Kidney capillary endothelial cell (primary cell): ENCODE results near the gene RAP1B.

Source experiments
- DNase-seq: peaks from one replicate; pipeline ENCODE4 v3.0.0-alpha.2; 2018; ENCODE audit warnings: low spot score

Gene RAP1B

DNA sequence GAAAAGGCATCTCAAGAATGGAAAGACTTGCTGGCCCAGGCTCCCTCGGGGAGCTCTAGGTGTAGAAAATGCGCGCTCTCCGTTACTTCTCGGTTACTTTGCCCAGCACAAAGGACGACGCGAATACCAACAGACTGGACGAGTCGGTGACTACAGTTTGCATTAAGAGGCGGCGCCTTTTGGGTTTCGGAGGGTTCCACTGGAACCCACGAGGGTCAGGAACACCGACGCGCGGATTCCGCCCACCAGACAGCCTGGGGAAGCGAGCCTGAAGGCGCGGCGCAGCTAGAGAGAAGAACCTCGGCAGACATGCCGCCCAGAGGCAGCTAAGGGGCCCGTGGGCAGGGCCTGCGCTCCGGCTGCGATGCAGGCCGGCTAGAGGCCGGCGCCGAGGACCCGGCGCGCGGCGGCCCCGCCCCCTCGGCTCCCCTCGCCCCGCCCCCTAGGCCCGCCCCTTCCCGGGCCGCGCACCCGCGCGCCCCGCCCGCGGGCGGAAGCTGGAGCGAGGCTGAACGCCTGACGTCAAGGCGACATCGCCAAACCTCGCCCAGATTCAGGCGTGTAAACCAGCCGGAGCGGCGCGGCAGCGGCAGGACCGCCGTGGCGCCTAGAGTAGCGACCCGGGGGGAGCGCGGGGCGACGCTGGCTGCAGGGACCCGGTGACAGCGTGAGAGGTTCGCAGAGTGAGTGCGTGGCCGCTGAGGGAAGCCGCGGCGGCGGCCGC lies at the start of gene RAP1B:
RAP1B (plus strand) TSS at position 530 of the 724 bp plus-strand sequence. CDS start 37,826 bp downstream, outside the sequence.
- peak; percentile 92 for DNase-seq

DNA sequence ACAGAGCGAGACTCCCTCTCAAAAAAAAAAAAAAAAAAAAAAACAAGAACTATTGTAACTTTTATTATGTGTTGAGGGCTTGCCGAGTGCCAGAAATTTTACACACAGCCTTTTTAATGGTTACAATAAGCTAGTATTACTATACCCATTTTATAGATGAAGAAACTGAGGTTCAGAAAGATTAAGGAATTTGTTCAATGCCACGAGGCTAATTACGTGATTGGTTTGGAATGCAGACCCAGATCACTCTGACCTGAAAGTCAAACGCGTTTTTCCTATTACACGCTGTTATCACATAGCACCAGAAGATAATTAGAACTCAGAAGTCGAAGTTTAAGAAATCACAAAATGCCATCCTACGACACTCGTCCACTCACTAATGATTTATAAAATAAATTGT lies 48.9 kb upstream of the RAP1B start:
- DNase-seq, result no peak

DNA sequence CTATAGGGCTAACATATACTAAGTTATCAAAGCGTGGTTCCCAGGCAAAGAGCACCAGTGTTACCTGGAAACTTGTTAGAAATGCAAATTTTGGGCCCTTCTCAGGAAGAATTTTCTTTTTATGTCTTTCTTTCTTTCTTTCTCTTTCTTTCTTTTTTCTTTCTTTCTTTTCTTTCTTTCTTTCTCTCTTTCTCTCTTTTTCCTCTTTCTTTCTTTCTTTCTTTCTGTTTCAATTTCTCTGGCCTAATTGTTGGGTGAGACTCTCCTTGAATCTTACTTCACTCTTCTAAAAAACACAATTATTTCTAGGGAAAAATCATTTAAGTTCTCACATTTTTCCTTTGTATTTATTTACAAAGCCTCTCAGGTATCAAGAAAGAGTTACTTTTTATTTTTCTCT lies 46.5 kb upstream of the RAP1B start:
- no peak for DNase-seq

DNA sequence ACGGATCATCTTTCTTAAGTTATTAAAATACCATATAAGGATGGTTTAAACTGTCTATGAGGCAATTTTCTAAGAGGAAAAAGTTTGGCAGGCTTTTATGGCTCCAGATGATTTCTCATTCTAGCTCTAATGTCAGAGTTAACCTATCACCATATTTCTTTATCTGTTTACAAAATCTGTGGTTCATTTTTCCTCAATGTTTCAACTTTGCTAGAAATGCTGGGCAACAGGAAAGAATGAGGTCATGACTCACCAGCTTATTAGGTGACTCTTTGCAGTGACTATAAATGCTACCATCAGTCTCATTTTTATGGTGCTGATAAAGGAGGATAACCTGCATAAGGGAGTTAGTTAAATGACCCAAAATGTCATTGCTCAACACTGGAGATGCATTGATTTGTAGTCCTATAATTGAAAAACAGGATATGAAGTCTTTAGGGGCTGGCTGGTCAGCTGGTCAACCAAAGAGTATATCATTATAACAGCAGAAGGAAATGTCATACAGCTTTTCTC lies 45.3 kb upstream of the RAP1B start:
- peak; percentile 68 for DNase-seq

DNA sequence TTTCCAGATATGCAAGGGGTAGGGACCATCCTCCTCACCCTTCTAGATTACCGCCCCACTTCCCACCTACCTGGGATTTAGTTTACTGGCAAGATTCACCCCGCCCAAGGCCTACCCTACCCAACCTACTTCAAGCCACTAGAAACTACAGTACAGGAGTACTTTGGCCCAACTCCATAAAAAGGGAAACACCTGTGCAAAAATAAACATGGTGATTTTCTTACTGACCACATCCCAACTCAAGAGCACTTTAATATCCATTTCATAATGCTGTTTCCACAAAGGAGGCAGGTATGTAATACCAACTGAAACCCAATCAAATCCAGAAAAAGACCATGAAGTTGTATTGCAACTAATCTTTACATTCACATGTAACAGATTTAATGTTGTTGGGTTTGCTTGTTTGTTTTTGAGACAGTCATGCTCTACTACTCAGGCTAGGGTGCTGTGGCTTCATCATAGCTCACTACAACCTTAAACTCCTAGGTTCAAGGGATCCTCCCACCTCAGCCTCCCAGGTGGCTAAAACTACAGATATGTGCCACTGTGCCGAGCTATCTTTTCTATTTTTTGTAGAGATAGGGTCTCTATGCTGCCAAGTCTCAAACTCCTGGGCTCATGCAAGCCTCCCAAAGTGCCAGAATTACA lies 41.7 kb upstream of the RAP1B start:
- no peak for DNase-seq

DNA sequence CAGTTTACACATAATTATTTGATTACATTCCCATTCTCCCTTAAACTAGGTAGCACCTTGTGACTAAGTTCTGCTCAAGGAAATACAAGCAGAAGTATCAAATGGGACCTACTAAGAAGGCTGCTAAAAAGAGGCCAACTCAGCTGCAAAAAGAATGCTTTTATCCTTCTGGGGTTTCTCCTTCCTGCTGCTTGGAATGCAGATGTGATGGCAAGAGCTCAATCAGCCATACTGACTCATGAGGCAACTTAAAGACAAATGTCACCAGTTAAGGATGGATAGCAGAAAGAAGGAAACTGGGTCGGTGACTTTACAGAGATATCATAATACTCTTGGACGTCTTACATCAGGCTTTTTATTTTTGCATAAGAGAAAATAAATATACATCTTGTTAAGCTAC lies 38.0 kb upstream of the RAP1B start:
- DNase-seq, result no peak

DNA sequence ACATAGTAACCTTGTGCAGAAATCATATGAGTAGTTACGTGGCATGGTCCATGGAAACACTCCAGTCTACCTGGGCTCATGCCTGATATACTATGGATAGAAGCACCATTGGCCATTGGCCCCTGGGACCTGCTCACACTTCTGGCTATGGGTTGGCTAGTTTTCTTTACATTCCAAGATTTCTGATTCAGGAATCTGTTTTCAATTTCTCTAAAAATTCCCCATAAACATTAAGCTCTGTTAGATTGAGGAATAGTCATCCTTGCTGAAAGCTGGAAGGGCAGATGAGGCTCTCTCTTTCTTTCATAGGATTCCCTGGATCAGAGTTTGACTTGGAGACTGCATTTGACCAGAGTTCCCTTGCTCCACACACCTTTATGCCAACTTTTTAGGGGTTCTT lies 37.3 kb upstream of the RAP1B start:
- no peak for DNase-seq

DNA sequence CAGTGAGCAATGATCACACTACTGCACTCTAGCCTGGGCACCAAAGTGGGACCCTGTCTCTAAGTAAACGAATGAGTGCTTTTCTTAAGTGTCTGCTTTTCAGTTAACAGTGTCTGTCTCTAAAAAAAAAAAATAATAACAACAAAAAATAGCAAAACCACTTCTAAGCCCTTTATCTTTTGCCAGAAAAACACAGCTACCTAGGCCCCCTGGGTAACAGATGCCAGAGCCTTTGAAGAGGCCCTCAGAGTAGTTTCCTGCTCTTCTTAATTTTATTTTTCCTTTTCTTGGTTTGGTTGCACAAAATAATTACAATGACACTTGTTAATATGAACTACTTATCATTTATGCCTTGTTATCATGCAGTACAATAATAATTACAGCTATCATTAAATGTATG lies 32.8 kb upstream of the RAP1B start:
- no peak for DNase-seq

DNA sequence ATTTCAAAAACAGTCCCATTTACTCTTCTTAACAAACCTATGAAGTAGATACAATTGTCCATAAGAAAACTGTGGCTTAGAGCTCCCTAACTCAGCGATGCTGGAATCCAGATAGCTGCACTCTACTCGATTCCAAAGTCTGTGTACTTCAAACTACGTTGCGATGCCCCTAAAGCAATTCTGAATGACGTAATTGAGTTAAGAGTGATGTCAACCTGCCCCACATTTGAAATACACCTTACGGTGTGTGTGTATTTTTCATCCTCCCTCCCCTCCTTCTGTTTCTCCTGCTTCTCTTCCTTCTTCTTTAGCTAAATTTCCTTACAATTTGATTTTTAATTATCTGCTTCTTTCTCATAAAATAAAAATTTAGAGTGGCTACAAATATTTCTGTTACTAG lies 31.9 kb upstream of the RAP1B start:
- DNase-seq, result no peak

DNA sequence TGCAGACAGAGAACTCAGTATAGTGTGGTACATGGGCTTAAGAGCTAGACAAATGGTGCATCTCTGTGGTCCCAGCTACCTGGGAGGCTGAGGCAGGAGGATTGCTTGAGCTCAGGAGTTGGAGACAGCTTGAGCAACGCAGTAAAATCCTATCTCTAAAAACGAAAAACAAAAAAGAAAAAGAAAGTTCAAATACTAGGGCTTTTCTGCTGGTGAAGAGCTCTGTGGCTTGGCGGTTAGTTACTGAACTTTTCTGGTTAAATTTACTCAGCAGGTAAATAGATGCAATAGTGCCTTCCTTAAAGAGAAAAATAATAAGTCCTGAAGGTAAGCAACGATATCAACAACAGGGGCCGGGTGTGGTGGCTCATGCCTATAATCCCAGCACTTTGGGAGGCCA lies 31.4 kb upstream of the RAP1B start:
- DNase-seq, result no peak

DNA sequence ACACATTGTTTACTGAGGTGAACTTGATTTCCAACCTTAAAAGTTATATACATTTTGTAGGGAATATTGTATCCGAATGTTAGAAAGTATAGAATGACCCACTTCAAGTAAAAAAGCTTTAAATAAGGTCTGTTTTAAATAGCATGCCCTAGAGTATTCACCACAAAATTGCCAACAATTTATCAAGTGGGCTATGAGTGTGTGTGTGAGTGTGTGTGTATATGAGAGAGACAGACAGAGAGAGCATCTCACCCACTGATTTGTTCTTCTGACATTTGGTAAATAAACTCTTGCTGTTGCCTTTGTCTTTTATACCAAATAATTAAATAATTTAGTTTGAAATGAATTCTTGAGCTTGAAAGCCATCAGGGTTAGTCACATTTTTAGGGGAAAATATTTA lies 29.8 kb upstream of the RAP1B start:
- DNase-seq, result no peak

DNA sequence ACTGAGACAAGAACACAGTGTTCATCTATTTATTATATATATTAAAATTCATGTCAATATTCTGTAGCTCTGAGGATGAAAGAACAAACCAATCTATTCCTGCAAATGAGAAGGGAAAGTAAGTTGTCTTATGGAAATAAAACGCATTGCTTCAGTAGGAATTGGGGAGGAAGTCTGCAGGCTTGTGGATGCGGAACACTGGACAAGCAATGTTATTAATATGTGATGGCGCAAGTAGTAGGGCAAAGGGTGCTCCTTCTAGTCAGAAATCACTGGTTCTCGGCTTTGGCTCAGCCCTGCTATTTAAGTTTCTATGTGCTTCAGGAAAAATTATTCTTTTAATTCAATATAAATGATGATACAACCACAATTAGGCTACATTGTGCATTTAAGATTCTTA lies 28.8 kb upstream of the RAP1B start:
- DNase-seq, result no peak

DNA sequence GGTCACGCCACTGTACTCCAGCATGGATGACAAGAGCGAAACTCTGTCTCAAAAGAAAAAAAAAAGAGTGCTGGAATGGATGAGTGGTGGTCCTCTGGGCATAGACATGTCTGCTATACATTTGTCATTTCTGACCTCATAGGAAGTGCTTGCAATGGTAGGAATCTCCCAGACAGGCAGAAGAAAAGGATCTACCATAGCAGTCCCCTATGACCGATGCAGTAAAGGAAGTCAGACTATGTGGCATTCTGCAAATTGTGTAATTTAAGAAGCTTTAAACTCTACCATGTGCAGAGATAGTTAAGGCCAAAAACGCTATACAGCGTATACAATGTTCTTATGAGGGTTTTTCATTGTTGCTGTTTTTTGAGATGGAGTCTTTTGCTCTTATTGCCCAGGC lies 24.7 kb upstream of the RAP1B start:
- no peak for DNase-seq

DNA sequence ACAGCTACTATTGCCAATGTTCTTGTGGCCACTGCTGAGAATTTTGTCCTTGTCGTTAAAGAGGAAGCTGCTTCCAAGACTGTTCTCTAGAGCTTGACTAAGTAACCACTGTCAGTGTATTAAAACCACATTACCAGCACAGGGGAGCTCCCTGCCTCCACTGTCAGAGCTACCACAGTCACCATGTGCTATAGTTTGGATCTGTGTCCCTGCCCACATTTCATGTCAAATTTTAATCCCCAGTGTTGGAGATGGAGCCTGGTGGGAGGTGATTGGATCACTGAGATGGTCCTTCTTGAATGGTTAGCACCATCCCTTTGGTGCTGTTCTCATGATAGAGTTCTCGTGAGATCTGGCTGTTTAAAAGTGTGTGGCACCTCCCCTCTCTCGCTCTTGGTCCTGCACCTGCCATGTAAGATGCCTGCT lies 23.2 kb upstream of the RAP1B start:
- no peak for DNase-seq

DNA sequence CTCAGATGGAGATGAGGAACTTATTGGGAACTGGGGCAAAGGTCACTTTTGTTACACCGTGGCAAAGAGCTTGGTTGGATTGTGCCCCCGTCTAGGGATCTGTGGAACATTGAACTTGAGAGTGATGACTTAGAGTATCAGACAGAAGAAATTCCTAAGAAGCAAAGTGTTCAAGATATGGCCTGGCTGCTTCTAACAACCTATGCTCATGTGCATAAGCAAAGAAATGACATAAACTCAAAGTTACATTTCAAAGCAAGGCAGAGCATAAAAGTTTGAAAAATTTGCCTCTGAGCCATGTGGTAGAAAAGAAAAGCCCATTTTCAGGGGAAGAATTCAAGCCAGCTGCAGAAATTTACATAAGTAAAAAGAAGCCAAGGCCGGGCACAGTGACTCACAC lies 21.5 kb upstream of the RAP1B start:
- DNase-seq, result no peak

DNA sequence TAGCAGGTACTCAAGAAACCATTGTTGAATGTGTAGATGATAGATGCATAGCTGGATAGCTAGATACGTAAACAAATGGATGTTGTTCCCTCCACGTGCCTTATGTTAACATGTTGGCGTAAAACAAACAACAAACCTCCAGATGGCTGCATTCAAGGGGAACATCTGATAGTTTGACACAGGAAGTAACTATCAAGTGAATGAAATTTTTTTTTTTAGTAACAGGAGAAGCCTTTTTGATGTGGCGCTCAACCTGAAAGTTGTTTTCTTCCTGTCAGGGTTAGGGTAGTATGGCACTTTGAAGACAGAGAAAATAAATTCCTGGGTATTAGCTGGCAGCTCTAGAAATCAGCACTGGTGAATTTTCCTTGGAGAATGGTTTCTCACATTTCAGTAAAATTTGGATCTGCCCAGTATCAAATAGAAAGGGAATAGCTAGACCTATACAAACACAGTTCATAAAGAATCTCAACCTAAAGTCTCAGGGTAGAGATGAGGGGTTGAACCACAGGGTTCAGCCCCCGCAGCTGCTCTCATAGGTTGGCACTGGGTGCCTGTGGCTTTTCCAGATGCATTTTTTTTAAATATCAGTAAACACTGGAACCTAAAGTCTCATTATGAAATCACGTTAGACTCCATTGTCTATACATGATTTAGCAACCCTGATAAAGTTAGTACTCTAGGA lies 18.8 kb upstream of the RAP1B start:
- no peak for DNase-seq

DNA sequence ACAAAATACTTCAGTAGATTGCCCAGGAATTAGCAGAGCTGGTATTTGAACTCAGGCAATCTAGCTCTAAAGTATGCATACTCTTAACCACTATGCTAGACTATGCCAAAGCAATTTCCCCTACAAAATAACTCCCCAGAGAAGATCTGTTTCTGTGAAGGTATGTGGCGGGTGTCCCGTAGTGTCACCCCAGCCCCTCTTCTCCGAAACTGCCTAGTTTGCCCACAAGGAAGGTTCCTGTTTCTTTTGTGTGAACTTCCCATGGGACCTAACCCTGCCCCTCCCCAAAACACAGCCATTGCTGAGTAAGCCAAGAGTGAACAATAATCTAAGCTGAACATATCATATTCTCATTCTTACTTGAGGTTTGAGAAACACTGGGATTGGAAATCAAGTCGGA lies 15.5 kb upstream of the RAP1B start:
- DNase-seq, result no peak

DNA sequence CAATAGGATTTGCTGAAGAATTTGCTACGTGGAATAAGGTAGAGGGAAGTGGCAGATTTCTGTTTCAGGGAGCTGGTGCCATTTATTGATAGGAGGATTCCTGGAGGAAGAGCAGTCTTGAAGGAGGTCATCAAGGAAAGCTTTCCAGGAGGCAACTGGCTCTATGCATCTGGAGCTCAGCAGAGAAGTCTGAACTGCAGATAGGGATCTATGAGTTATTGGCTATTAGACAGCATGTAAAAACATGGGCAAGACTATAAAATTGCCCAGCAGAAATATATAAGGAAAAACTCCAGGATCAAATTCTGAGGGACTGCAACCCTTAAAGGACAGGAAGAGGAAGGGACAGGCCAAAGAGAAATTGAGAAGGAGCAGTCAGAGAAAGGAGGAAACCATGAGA lies 8.9 kb upstream of the RAP1B start:
- DNase-seq, result no peak

DNA sequence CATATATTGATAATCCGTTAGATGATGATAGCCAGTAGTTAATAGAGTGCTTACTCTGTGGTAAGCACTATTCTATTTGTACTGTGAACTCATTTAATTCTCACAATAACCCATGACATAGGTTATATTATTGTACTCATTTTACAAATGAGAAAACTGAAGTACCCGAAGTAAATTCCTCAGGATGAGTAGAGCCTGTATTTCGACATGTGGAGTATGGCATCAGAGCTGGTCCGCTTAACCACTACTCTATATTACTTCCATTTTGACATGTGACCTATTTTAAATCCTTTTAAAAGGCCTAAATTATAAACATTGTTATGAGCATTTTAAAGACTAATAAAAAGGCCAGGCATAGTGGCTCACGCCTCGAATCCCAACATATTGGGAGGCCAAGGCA lies 8.0 kb upstream of the RAP1B start:
- DNase-seq, result no peak

DNA sequence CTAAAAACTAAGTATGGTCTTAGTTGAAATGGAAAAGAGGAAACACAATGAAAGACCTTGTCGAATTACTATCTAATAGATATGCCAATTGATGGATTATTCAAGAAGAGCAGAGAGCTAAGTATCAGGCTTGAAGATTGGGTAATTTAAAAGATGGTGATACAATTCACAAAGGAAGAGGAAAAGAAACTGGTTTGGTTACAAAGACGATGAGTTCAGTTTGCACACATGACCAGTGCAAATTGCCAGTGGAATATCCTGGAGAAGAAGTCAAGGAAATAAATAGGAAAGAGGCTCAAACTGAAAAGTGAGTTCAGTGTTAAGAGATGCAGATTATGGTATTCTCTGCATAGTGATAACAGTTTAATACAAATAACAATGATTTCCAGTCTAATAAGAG lies 2.5 kb upstream of the RAP1B start:
- DNase-seq, result no peak

DNA sequence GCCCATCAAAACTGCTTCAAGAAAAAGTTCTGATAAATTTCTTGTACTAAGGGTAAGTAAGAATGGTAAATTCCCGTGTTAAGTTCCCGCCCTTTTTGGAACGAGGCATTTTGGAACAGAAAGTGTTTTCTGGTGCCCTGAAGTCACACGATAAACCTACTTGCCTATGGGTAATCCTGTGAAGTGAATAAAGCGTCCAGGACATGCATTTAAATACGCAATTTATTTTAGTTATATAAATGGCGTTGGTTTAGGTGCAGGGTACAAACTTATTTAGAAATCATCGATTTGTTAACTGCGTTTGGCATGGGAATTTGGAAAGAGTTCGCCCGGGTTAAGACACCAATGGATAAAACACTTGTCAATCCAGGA lies 715 bp upstream of the RAP1B start:
- peak; percentile 19 for DNase-seq

DNA sequence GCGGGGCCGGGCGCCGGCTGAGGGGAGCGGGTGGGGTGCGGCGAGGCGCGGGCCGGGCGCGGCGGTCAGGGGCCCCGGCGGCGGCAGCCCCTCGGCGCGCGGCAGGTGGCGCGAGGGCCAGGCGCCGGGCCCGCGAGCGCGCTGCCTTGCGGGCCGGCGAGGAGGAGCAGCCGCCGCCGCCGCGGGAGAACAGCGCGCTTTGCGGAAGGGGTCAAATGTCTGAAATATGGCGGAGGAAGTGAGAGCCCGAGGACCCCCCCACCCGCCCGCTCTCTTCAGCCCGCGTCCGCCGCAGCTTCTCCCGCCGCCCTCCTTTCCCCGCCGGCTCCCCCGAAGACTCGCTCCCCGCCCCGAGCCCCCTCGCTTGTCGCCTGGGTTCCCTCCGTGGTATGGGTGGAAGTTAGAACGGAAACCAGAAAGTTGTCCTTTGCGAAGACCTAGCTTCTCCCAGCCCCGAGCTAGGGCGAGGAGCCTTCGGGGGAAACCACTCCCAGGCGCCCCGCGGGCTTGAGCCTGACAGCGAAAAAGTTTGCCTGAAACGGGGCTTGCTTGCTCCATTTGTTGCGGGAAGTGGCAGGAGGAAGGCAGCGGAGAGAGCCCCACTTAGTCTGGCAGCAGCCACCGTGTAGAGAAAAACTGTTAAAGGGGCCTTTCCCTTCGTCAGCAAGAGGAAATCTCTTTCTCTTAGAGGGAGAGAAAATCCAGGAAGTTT lies 551 bp downstream of the RAP1B start:
- DNase-seq, result peak; percentile 40

DNA sequence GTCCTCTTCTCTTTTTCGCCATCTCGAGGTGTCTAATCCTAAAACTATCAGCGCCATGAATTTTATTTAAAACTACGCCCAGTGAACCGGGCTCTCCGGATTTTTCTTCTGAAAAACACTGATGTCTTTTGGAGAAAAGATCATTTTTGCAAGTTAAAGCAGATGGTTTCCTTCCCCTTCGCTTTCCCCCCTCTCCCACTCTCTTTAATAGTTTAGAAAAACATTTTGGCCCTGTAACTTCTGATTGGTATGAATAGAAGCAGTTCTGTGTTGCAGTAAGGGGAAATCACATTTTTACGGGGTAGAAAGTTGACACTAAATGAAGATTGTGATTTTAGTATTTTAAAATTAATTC lies 1.1 kb downstream of the RAP1B start:
- no peak for DNase-seq
